Measurements from ENCODE around the gene BAMBI.

DNA sequence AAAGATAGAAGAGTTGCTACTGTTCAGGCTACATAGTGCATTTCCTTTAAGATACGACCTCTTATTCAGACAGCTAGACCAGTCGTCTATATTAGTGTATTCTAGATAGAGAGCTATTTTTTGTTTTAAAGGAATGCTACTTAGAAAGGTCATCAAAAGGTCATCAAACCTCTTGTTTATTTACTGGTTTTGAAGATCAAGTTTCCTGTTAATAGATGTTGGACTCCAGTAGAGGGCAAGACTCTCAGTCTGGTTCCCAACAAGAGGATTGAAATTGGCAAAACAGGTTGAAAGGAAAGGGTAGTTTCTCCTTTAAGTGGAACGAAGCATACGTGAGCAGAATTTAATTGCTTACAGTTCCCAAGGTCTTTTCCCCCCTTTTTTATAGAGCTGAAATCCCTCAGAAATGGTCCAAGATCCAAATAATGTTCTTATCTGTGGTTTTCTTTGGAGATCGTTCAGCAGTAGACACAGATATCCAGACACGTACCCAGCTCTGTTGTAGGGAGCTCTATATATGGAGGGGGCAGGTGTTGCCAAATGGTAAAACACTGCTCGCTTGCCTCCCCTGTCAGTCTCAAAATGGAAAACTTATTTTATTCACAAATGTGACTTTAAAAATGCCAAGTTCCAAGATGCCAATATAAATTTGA lies 37.2 kb downstream of the BAMBI start:
- TF ChIP-seq POLR2AphosphoS5 (IDR thresholded peaks at IDR 0.05) (no peak), EP300 (IDR thresholded peaks at IDR 0.05) (no peak)
- TF ChIP-seq, protein P1, sequence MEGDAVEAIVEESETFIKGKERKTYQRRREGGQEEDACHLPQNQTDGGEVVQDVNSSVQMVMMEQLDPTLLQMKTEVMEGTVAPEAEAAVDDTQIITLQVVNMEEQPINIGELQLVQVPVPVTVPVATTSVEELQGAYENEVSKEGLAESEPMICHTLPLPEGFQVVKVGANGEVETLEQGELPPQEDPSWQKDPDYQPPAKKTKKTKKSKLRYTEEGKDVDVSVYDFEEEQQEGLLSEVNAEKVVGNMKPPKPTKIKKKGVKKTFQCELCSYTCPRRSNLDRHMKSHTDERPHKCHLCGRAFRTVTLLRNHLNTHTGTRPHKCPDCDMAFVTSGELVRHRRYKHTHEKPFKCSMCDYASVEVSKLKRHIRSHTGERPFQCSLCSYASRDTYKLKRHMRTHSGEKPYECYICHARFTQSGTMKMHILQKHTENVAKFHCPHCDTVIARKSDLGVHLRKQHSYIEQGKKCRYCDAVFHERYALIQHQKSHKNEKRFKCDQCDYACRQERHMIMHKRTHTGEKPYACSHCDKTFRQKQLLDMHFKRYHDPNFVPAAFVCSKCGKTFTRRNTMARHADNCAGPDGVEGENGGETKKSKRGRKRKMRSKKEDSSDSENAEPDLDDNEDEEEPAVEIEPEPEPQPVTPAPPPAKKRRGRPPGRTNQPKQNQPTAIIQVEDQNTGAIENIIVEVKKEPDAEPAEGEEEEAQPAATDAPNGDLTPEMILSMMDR (IDR thresholded peaks at IDR 0.05), result no peak
